Measurements from ENCODE around the gene HECA.
"Not testable (repeated sequence)": the region's sequence is repeated elsewhere in the genome, so short reads cannot be mapped to it uniquely, and the experiment has no call there.

HECA gene

DNA sequence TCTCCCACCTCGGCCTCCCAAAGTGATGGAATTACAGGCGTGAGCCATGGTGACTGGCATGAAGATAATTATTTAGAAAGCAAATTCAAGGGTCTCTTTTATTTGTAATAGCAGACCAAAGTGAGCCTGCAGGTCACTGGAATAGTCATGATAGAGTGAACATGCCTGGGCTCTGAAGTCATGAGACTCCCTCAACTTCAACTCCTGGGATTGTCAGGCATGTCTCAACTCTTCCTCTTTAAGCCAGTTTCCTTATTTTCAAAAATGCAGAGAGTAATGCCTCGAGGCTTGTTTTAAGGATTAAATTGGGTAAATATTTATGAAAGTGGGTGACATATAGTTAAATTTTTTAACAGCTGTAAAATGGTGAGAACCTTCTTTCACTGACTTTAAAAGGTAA is 22.7 kb upstream of the HECA start:
- no peak overlapping the region for H3K4me3 ChIP-seq (replicated peaks in 1 of 2; ENCODE audit: low read depth in 2 of 2, low read length in 2 of 2)
- DNase-seq (ENCODE audit: low read depth in 2 of 2), result no peak
- TF ChIP-seq, protein P1, sequence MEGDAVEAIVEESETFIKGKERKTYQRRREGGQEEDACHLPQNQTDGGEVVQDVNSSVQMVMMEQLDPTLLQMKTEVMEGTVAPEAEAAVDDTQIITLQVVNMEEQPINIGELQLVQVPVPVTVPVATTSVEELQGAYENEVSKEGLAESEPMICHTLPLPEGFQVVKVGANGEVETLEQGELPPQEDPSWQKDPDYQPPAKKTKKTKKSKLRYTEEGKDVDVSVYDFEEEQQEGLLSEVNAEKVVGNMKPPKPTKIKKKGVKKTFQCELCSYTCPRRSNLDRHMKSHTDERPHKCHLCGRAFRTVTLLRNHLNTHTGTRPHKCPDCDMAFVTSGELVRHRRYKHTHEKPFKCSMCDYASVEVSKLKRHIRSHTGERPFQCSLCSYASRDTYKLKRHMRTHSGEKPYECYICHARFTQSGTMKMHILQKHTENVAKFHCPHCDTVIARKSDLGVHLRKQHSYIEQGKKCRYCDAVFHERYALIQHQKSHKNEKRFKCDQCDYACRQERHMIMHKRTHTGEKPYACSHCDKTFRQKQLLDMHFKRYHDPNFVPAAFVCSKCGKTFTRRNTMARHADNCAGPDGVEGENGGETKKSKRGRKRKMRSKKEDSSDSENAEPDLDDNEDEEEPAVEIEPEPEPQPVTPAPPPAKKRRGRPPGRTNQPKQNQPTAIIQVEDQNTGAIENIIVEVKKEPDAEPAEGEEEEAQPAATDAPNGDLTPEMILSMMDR (IDR thresholded peaks at IDR 0.05; ENCODE audit: low read depth, low read length), result no peak

DNA sequence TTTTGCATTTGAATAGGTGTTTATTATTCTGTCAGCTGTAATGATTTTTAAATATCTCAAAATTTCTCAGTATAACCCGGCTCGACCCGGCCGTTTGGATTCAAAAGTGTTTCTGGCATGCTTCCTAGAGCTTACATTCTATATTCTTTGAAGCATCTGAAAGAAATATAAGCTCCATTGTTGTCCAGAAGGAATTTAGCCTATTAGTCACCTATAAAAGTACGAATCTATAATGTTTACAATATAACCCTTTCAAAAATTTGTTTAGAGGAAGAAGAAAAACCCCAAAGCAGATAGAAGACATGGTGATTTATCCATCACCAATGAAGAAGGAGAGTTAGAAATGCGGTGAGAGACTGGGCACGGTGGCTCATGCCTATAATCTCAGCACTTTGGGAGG is 22.3 kb upstream of the HECA start:
- no peak overlapping the region for H3K4me3 ChIP-seq (replicated peaks in 1 of 2; ENCODE audit: low read depth in 2 of 2, low read length in 2 of 2)

DNA sequence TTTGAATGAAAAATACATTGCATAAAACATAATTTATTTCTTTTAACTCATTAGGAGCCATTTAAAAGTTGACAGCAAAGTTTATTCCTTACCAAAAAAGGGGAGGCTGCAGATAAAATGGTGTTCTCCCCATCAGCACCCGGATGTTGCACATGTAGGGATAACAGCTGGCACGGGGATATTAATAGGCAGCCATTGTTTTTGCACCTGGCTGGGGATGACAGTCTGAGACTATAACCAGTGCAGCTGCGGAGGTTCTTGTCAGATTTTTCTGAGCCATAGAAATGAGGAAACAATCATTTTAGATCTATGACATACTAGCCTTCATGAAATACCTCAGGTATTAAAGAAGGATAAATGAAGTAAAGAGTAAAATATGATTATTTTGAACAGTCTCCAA is 20.1 kb upstream of the HECA start:
- TF ChIP-seq, protein P1 (IDR thresholded peaks at IDR 0.05; ENCODE audit: low read depth, low read length), result no peak
- no peak for DNase-seq (ENCODE audit: low read depth in 2 of 2)
- no peak overlapping the region for H3K4me3 ChIP-seq (replicated peaks in 1 of 2; ENCODE audit: low read depth in 2 of 2, low read length in 2 of 2)

More for the DNA sequence above, 22.3 kb upstream of the HECA start:
- DNase-seq (ENCODE audit: low read depth in 2 of 2), result no peak
- TF ChIP-seq, protein P1 (IDR thresholded peaks at IDR 0.05; ENCODE audit: low read depth, low read length), result no peak

DNA sequence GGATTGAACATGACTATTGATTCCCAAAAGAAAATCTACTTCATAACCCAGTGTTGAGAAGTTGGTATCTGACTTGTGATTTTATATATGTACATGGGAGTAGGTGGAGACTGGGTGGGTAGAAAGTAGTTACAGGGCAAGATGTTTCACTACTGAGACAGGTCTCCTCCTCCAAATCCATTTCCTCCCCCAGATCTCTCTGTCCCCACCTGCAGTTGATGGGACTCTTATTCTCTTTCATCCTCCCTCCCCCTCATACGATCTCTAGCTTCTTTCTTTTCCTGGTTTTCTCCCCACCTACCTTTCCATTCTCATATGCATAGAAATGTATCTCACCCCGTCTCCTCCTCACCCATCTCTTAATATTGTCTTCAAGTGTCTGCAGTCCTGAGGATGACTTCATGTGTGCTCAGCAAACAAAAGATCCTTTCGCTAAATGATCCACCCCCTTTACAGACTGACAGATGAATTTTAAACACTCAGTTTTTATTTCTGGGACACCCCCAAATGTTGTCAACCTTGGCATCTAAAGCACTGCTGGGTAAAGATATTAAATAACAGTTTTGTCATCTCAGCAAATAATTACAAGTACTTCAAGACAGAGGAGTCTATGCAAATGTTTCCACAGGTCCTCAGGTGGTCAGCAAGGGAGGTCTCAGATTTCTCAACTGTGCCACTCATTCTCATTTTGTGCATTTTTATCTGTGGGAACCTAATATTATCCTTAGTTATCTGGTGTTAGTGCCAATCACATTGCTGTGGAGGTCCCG is 18.7 kb upstream of the HECA start:
- DNase-seq (ENCODE audit: low read depth in 2 of 2), result no peak
- TF ChIP-seq, protein P1 (IDR thresholded peaks at IDR 0.05; ENCODE audit: low read depth, low read length), result no peak
- no peak overlapping the region for H3K4me3 ChIP-seq (replicated peaks in 1 of 2; ENCODE audit: low read depth in 2 of 2, low read length in 2 of 2)

DNA sequence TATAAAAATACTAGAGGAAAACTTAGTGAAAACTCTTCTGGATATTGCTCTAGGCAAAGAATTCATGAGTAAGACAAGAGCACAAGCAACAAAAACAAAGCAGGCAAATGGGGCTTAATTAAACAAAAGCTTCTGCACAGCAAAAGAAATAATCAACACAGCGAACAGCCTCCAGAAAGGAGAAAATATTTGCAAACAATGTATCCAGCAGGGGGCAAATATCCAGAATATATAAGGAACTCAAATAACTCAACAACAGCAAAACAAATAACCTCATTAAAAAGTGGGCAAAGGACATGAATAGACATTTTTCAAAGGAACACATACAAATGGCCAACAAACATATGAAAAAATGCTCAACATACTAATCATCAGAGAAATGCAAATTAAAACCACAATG is 17.1 kb upstream of the HECA start:
- TF ChIP-seq, protein P1 (IDR thresholded peaks at IDR 0.05; ENCODE audit: low read depth, low read length), result peak; percentile 25
- DNase-seq (ENCODE audit: low read depth in 2 of 2), result peak; percentile 13 to 39
- H3K4me3 ChIP-seq (replicated peaks in 1 of 2; ENCODE audit: low read depth in 2 of 2, low read length in 2 of 2), result no peak overlapping the region

DNA sequence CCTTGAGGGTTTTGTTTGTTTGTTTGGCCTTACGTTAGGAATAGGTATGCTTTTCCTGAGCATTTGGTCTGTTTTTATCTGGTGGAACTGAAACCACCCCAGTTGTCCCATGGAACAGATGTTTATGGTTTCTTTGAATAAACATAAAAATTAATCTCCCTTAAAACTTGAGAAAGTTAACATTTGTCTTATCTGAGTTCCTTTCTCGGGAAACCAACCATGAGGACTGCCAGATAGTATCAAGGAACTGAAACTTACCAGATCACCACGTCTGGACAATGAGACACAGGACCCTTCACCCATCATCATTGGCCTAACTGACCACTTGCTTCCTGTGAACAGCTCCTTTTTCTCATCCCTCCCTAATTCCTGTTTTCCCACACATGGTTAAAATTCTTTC is 15.3 kb upstream of the HECA start:
- no peak overlapping the region for H3K4me3 ChIP-seq (replicated peaks in 1 of 2; ENCODE audit: low read depth in 2 of 2, low read length in 2 of 2)
- TF ChIP-seq, protein P1 (IDR thresholded peaks at IDR 0.05; ENCODE audit: low read depth, low read length), result no peak
- no peak for DNase-seq (ENCODE audit: low read depth in 2 of 2)

DNA sequence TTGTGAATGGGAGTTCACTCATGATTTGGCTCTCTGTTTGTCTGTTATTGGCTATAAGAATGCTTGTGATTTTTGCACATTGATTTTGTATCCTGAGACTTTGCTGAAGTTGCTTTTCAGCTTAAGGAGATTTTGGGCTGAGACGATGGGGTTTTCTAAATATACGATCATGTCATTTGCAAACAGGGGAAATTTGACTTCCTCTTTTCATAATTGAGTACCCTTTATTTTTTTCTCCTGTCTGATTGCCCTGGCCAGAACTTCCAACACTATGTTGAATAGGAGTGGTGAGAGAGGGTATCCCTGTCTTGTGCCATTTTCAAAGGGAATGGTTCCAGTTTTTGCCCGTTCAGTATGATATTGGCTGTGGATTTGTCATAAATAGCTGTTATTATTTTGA is 12.1 kb upstream of the HECA start:
- not testable (repeated sequence) for H3K4me3 ChIP-seq (replicated peaks in 1 of 2; ENCODE audit: low read depth in 2 of 2, low read length in 2 of 2); DNase-seq (ENCODE audit: low read depth in 2 of 2)
